Endodermal cell (in vitro differentiated cells): ENCODE results near the gene FRS3. TPM values are rescaled to one million over a fixed set of nuclear protein-coding genes. Genes with fewer than 3 reads are reported as not detected.

Experiments used
- DNase-seq: peaks from one replicate; pipeline ENCODE4 v3.0.0-alpha.2; 2017
- H3K27ac ChIP-seq: 2 replicates; pipeline ENCODE4 v1.5.1; 2013; ENCODE audit warnings: mild to moderate bottlenecking, low read depth, low read length, moderate library complexity
- H3K27me3 ChIP-seq: 2 replicates; pipeline ENCODE4 v1.6.1; 2013; ENCODE audit warnings: mild to moderate bottlenecking, low read length, moderate library complexity; ENCODE audit not compliant: insufficient read depth, control insufficient read depth, poor library complexity, severe bottlenecking
- H3K36me3 ChIP-seq: 2 replicates; pipeline ENCODE4 v1.7.0; 2013; ENCODE audit warnings: mild to moderate bottlenecking, low read length, moderate library complexity; ENCODE audit not compliant: control insufficient read depth, insufficient read depth
- H3K4me1 ChIP-seq: one replicate; pipeline ENCODE4 v1.7.0; 2013; ENCODE audit warnings: low read length; ENCODE audit not compliant: control insufficient read depth, insufficient read depth
- H3K4me3 ChIP-seq: 2 replicates; pipeline ENCODE4 v1.5.1; 2013; ENCODE audit warnings: mild to moderate bottlenecking, low read length, moderate library complexity
- H3K9ac ChIP-seq: 2 replicates; pipeline ENCODE4 v1.6.1; 2013; ENCODE audit warnings: mild to moderate bottlenecking, low read length, moderate library complexity; ENCODE audit not compliant: poor library complexity, severe bottlenecking; ENCODE audit errors: extremely low read depth
- H3K9me3 ChIP-seq: 2 replicates; pipeline ENCODE4 v1.6.1; 2013; ENCODE audit warnings: mild to moderate bottlenecking, low read length, moderate library complexity; ENCODE audit not compliant: control insufficient read depth
- H3K27ac Mint-ChIP-seq: 2 replicates; pipeline ENCODE4 v1.8.0; 2020; ENCODE audit warnings: mixed read lengths
- H3K27me3 Mint-ChIP-seq: 2 replicates; pipeline ENCODE4 v1.8.0; 2021; ENCODE audit warnings: mild to moderate bottlenecking, mixed read lengths; ENCODE audit not compliant: insufficient read depth
- H3K36me3 Mint-ChIP-seq: 2 replicates; pipeline ENCODE4 v1.8.0; 2020; ENCODE audit warnings: low read depth, mixed read lengths
- H3K4me1 Mint-ChIP-seq: 2 replicates; pipeline ENCODE4 v1.8.0; 2020; ENCODE audit warnings: mixed read lengths
- H3K4me3 Mint-ChIP-seq: 2 replicates; pipeline ENCODE4 v1.8.0; 2020; ENCODE audit warnings: mild to moderate bottlenecking, moderate library complexity, mixed read lengths
- H3K9me3 Mint-ChIP-seq: 2 replicates; pipeline ENCODE4 v1.8.0; 2020; ENCODE audit warnings: mild to moderate bottlenecking, mixed read lengths
- CTCF ChIP-seq: fragments of 200-600 bp; sonication (generic); conservative IDR thresholded peaks from 2 replicates; pipeline ENCODE4 v1.5.0; 2021; ENCODE audit warnings: antibody characterized with exemption, mild to moderate bottlenecking
- WGBS, 2 experiments: methylation state at CpG; one replicate each; pipeline versions ENCODE4 v1.1.5 to v1.1.7; 2013; ENCODE audit warnings: missing lambda C conversion rate in 2 of 2, mixed read lengths in 1 of 2; ENCODE audit not compliant: insufficient coverage in 1 of 2, insufficient read length in 1 of 2; 5-methylcytosine and 5-hydroxymethylcytosine counted together
- total RNA-seq, 2 donors: library from RNA; stranded (reverse); fragmentation: NEBNext Ultra II Directional in 1 of 2; extraction: Animal tissue kit (Norgen Biotek cat#: 25700) in 1 of 2; gene quantifications; 2 replicates in 1 of 2; 3 replicates in 1 of 2; pipeline ENCODE4 v1.2.1, GENCODE V29; 2021

Gene FRS3
- total RNA-seq, 2 donors from 2014 or later, result 7.5 to 12.0 TPM

DNA sequence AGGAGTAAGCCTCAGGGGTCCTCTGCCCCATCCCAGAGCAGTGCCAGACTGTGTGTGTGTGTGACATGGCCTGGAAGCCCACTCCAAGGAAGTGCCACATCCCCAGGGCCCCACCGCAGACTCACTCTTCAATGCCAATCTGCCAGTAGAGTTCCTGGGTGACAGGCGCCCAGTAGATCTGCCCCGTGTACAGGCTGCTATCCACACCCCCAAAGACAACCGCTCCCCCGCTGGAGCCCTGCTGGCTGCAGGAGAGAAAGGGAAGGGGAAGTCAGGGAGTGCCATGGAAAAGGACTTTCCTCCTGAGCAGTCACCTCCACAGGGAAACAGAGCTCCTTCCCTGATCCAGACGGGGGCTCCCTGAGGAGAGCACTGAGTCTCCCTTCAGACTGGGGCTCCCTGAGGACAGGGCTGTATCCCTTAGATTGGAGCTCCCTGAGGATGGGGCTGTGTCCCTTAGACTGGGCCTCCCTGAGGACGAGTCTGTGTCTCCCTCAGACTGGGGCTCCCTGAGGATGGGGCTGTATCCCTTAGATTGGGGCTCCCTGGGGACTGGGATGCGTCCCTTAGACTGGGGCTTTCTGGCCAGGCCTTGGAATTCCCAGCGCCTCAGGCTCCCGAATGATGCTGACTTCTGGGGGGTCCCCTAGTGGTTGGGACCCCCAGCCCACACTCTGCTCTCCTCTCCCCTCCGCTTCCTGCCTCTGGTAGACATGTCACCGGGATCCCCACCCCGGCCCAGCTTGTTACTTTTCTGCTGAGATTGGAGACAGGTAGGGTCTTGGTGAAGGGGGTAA is 39.1 kb downstream of the FRS3 start:
- no peak overlapping the region for H3K27ac Mint-ChIP-seq
- H3K27me3 Mint-ChIP-seq, result peaks cover 10% of the 10 kb centered on the region
- H3K4me1 Mint-ChIP-seq, result peaks cover 2% of the 10 kb centered on the region
- H3K4me3 Mint-ChIP-seq, result no peak overlapping the region
- H3K36me3 Mint-ChIP-seq, result no peaks in the 10 kb centered on the region
- Histone ChIP-seq H3K4me3 (no peak overlapping the region), H3K4me1 (no peaks in the 10 kb centered on the region), H3K9ac (no peak overlapping the region), H3K9me3 (no peaks in the 10 kb centered on the region), H3K27me3 (no peaks in the 10 kb centered on the region), H3K27ac (no peak overlapping the region), H3K36me3 (no peaks in the 10 kb centered on the region)
- 81 to 88% methylated on average over 6 to 13 of the region's 13 CpGs for WGBS, 2 experiments
- H3K9me3 Mint-ChIP-seq, result no peaks in the 10 kb centered on the region
- no peak for TF ChIP-seq CTCF
- DNase-seq, result no peak

DNA sequence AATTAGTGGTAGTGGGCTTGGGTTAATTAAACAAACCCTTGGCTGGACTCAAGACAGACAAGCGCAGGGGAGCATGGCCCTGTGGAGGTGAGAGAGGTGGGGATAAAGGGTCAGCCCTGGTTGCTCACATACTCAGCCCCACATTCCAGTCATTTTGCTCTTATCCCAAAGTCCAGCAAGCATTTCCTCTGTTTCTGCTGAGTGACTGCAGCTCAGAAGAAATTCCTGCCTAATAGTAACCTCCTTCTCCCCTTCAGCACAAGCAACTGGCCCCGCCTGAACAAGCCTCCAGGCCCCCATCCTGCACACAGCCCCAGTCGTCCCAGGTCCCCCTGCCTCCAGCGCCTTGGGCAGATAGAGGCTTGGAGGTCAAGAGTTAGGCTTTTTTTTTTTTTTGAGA is 40.7 kb downstream of the FRS3 start:
- Histone ChIP-seq H3K4me1 (no peaks in the 10 kb centered on the region), H3K9ac (no peak overlapping the region), H3K27ac (no peak overlapping the region), H3K9me3 (no peaks in the 10 kb centered on the region), H3K4me3 (no peak overlapping the region), H3K27me3 (no peaks in the 10 kb centered on the region), H3K36me3 (no peaks in the 10 kb centered on the region)
- Mint-ChIP-seq H3K27me3 (peaks cover 10% of the 10 kb centered on the region), H3K4me3 (no peak overlapping the region), H3K27ac (no peak overlapping the region), H3K4me1 (peaks cover 2% of the 10 kb centered on the region), H3K9me3 (no peaks in the 10 kb centered on the region), H3K36me3 (no peaks in the 10 kb centered on the region)
- no peak for TF ChIP-seq CTCF
- no peak for DNase-seq
- 83 to 84% methylated on average over 1 to 4 of the region's 4 CpGs for WGBS, 2 experiments

GRCh38 chr6:41737591-41738130 is 42.0 kb downstream of the FRS3 start:
- H3K4me1 Mint-ChIP-seq, result peaks cover 8% of the 10 kb centered on the region
- H3K27me3 Mint-ChIP-seq, result peaks cover 19% of the 10 kb centered on the region
- Histone ChIP-seq H3K27ac (no peak overlapping the region), H3K4me1 (peaks cover 3% of the 10 kb centered on the region), H3K9ac (no peak overlapping the region), H3K27me3 (peaks cover 13% of the 10 kb centered on the region), H3K36me3 (no peaks in the 10 kb centered on the region), H3K9me3 (no peaks in the 10 kb centered on the region), H3K4me3 (no peak overlapping the region)
- no peaks in the 10 kb centered on the region for H3K9me3 Mint-ChIP-seq
- H3K27ac Mint-ChIP-seq, result no peak overlapping the region
- H3K36me3 Mint-ChIP-seq, result no peaks in the 10 kb centered on the region
- WGBS, 2 experiments, result 94% methylated on average over 4 of the region's 6 CpGs; no CpG with 5 or more reads in 1 of the 2 experiments
- TF ChIP-seq CTCF, result no peak
- no peak for DNase-seq
- no peak overlapping the region for H3K4me3 Mint-ChIP-seq
